ENCODE data around the gene MSH3.

GRCh38 chr5:80917631-80918030 is 263.2 kb downstream of the MSH3 start:
- TF ChIP-seq ZNF580 (tag by site-specific recombination; IDR thresholded peaks at IDR 0.05) (no peak), PATZ1 (tag by site-specific recombination; IDR thresholded peaks at IDR 0.05) (no peak), ZBTB17 (tag by site-specific recombination; IDR thresholded peaks at IDR 0.05) (no peak), CTCF (tag by site-specific recombination; IDR thresholded peaks at IDR 0.05) (no peak), GLI2 (tag by site-specific recombination; IDR thresholded peaks at IDR 0.05; ENCODE audit: borderline replicate concordance, low read depth) (no peak), ZSCAN30 (tag by site-specific recombination; IDR thresholded peaks at IDR 0.05) (no peak), ZNF660 (tag by site-specific recombination; IDR thresholded peaks at IDR 0.05) (no peak), ZNF175 (tag by site-specific recombination; IDR thresholded peaks at IDR 0.05) (no peak), ZBTB26 (tag by site-specific recombination; optimal IDR thresholded peaks at IDR 0.05) (no peak), ZBTB49 (tag by site-specific recombination; IDR thresholded peaks at IDR 0.05; ENCODE audit: low read depth) (no peak), KLF9 (tag by site-specific recombination; IDR thresholded peaks at IDR 0.05; ENCODE audit: low read depth) (no peak), HOXC10 (CRISPR knock-in tag; IDR thresholded peaks at IDR 0.05) (no peak)

All from HEK293 (cell line).